Measurements from ENCODE around the gene PPIP5K1. TPM values are rescaled to one million over a fixed set of nuclear protein-coding genes. Genes with fewer than 3 reads are reported as not detected.

Gene PPIP5K1
- total and polyA plus RNA-seq, 9 of the 15 experiments (the other 6 are each of a cell fraction or from before 2014, with no cell fraction given): 2.5 to 74.6 (median 35.1) TPM

DNA sequence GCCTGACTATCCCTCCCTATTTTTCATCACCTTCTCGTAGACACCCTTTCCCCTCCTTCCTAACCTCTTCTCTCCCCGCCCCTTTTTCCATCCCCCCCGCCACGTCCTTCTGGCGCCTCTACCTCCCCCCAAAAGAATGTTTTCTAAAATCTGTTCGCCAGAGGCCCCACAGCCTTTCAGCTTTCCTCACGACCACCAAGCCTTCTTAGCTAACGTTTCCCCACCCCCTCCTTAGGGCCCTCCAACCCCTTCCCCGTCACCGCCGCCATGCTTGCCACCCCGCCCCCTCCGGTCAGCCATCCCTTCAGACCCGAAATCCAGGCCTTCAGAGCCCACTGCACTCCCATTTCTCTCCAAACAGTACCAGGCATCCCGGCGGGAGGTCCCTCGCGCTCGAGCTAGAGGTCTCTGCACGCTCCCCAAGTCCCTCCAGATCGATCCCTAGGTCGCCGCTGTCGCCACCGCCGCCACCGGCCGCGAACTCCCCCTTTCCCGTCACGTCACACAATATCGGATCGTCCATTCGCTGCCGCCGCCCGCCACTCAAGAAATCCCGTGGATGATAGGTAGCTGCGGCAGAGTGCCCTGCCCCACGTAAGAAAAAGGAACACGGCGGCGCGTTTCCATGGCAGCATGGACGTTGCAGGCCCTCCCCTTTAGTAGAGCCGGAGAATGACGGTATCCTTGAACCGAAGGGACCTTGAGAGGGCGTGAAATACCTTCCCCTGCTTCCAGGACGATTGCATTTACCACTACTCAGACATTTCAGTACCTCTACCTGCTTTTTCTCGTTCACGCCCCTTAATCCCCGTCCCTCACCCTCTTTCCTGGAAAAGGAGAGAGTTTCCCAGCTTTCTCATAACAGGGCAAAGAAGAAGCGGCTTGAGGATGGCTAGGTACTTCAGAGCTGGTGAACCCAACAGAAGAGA, 97.1 kb downstream of the PPIP5K1 start, which contains the start of gene TP53BP1 (continued):
- TF ChIP-seq, protein P1, sequence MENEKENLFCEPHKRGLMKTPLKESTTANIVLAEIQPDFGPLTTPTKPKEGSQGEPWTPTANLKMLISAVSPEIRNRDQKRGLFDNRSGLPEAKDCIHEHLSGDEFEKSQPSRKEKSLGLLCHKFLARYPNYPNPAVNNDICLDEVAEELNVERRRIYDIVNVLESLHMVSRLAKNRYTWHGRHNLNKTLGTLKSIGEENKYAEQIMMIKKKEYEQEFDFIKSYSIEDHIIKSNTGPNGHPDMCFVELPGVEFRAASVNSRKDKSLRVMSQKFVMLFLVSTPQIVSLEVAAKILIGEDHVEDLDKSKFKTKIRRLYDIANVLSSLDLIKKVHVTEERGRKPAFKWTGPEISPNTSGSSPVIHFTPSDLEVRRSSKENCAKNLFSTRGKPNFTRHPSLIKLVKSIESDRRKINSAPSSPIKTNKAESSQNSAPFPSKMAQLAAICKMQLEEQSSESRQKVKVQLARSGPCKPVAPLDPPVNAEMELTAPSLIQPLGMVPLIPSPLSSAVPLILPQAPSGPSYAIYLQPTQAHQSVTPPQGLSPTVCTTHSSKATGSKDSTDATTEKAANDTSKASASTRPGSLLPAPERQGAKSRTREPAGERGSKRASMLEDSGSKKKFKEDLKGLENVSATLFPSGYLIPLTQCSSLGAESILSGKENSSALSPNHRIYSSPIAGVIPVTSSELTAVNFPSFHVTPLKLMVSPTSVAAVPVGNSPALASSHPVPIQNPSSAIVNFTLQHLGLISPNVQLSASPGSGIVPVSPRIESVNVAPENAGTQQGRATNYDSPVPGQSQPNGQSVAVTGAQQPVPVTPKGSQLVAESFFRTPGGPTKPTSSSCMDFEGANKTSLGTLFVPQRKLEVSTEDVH (IDR thresholded peaks at IDR 0.05; ENCODE audit: low read depth, partially characterized antibody): no peak
- TF ChIP-seq, protein P2, sequence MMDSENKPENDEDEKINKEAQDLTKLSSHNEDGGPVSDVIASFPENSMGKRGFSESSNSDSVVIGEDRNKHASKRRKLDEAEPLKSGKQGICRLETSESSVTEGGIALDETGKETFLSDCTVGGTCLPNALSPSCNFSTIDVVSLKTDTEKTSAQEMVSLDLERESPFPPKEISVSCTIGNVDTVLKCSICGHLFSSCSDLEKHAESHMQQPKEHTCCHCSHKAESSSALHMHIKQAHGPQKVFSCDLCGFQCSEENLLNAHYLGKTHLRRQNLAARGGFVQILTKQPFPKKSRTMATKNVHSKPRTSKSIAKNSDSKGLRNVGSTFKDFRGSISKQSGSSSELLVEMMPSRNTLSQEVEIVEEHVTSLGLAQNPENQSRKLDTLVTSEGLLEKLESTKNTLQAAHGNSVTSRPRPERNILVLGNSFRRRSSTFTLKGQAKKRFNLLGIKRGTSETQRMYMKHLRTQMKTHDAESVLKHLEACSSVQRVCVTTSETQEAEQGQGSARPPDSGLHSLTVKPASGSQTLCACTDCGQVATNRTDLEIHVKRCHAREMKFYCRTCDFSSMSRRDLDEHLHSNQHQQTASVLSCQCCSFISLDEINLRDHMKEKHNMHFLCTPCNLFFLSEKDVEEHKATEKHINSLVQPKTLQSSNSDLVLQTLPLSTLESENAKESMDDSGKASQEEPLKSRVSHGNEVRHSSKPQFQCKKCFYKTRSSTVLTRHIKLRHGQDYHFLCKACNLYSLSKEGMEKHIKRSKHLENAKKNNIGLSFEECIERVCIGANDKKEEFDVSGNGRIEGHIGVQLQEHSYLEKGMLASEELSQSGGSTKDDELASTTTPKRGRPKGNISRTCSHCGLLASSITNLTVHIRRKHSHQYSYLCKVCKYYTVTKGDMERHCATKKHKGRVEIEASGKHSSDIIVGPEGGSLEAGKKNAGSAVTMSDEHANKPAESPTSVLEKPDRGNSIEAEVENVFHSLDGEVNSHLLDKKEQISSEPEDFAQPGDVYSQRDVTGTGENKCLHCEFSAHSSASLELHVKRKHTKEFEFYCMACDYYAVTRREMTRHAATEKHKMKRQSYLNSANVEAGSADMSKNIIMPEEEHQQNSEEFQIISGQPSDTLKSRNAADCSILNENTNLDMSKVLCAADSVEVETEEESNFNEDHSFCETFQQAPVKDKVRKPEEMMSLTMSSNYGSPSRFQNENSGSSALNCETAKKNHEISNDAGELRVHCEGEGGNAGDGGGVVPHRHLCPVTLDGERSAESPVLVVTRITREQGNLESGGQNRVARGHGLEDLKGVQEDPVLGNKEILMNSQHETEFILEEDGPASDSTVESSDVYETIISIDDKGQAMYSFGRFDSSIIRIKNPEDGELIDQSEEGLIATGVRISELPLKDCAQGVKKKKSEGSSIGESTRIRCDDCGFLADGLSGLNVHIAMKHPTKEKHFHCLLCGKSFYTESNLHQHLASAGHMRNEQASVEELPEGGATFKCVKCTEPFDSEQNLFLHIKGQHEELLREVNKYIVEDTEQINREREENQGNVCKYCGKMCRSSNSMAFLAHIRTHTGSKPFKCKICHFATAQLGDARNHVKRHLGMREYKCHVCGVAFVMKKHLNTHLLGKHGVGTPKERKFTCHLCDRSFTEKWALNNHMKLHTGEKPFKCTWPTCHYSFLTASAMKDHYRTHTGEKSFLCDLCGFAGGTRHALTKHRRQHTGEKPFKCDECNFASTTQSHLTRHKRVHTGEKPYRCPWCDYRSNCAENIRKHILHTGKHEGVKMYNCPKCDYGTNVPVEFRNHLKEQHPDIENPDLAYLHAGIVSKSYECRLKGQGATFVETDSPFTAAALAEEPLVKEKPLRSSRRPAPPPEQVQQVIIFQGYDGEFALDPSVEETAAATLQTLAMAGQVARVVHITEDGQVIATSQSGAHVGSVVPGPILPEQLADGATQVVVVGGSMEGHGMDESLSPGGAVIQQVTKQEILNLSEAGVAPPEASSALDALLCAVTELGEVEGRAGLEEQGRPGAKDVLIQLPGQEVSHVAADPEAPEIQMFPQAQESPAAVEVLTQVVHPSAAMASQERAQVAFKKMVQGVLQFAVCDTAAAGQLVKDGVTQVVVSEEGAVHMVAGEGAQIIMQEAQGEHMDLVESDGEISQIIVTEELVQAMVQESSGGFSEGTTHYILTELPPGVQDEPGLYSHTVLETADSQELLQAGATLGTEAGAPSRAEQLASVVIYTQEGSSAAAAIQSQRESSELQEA (IDR thresholded peaks at IDR 0.05; ENCODE audit: low read depth): no peak
- TF ChIP-seq ATF1 (CRISPR knock-in tag; IDR thresholded peaks at IDR 0.05): peak; percentile 69
- TF ChIP-seq ATF1 (tag; IDR thresholded peaks at IDR 0.05): peak; percentile 99
- TF ChIP-seq NR2C2 (CRISPR knock-in tag; IDR thresholded peaks at IDR 0.05): no peak
- peak; percentile 61; the same call in 1 of the 2 replicates for TF ChIP-seq NR2C2 (tag; IDR thresholded peaks at IDR 0.05)
- TF ChIP-seq, protein P3, sequence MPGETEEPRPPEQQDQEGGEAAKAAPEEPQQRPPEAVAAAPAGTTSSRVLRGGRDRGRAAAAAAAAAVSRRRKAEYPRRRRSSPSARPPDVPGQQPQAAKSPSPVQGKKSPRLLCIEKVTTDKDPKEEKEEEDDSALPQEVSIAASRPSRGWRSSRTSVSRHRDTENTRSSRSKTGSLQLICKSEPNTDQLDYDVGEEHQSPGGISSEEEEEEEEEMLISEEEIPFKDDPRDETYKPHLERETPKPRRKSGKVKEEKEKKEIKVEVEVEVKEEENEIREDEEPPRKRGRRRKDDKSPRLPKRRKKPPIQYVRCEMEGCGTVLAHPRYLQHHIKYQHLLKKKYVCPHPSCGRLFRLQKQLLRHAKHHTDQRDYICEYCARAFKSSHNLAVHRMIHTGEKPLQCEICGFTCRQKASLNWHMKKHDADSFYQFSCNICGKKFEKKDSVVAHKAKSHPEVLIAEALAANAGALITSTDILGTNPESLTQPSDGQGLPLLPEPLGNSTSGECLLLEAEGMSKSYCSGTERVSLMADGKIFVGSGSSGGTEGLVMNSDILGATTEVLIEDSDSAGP (CRISPR knock-in tag; IDR thresholded peaks at IDR 0.05): no peak
- TF ChIP-seq, protein P4, sequence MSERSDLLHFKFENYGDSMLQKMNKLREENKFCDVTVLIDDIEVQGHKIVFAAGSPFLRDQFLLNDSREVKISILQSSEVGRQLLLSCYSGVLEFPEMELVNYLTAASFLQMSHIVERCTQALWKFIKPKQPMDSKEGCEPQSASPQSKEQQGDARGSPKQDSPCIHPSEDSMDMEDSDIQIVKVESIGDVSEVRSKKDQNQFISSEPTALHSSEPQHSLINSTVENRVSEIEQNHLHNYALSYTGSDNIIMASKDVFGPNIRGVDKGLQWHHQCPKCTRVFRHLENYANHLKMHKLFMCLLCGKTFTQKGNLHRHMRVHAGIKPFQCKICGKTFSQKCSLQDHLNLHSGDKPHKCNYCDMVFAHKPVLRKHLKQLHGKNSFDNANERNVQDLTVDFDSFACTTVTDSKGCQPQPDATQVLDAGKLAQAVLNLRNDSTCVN (CRISPR knock-in tag; IDR thresholded peaks at IDR 0.05): no peak
- TF ChIP-seq, protein P5, sequence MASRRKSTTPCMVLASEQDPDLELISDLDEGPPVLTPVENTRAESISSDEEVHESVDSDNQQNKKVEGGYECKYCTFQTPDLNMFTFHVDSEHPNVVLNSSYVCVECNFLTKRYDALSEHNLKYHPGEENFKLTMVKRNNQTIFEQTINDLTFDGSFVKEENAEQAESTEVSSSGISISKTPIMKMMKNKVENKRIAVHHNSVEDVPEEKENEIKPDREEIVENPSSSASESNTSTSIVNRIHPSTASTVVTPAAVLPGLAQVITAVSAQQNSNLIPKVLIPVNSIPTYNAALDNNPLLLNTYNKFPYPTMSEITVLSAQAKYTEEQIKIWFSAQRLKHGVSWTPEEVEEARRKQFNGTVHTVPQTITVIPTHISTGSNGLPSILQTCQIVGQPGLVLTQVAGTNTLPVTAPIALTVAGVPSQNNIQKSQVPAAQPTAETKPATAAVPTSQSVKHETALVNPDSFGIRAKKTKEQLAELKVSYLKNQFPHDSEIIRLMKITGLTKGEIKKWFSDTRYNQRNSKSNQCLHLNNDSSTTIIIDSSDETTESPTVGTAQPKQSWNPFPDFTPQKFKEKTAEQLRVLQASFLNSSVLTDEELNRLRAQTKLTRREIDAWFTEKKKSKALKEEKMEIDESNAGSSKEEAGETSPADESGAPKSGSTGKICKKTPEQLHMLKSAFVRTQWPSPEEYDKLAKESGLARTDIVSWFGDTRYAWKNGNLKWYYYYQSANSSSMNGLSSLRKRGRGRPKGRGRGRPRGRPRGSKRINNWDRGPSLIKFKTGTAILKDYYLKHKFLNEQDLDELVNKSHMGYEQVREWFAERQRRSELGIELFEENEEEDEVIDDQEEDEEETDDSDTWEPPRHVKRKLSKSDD (conservative IDR thresholded peaks at IDR 0.05; ENCODE audit: low read length): peak; percentile 100

Data from K562 (cell line).